ENCODE data around the gene RFX7. TPM values are rescaled to one million over a fixed set of nuclear protein-coding genes. Genes with fewer than 3 reads are reported as not detected.

Gene RFX7
- total RNA-seq, 2 experiments from 2014 or later = 22.5 to 23.6 TPM

DNA sequence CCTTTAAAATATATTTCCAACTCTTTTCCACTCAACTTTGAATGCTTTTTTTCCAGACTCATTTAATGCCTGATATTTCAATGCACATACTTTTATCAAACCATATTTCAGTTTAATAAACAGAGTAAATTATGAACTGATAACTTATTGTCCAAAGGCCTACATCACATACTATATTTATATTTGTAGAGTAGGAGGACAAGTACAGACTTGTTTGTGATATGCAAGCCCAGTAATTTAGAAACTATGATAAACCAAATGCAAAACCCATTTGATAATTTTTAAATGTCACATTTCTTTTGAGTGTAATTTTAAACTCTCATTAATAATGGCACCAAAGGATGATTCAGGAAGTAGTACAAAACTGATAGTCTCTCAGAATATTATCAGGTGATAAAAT is 3.3 kb downstream of the RFX7 start:
- H3K27ac ChIP-seq (ENCODE audit: low read depth in 1 of 2, low read length in 2 of 2) = no peak overlapping the region
- H3K4me3 ChIP-seq (ENCODE audit: low read length) = no peak overlapping the region
- Mint-ChIP-seq H3K27me3 (no peaks in the 10 kb centered on the region), H3K27ac (peak overlapping the region; percentile 48), H3K9me3 (no peaks in the 10 kb centered on the region), H3K4me3 (no peak overlapping the region), H3K4me1 (ENCODE audit: low read depth) (peaks cover 68% of the 10 kb centered on the region), H3K36me3 (ENCODE audit: low read depth) (peaks cover 39% of the 10 kb centered on the region)
- ChIA-PET POLR2A (no interaction called here), CTCF (interaction anchor here (0.6 kb wide), 1 partner anchor 572 kb away, joined by 4 read pairs; no protein-coding TSS in a partner anchor)
- DNase-seq (no peak), ATAC-seq (ENCODE audit: poor library complexity) (no peak)
- no peaks in the 10 kb centered on the region for H3K27me3 ChIP-seq (ENCODE audit: control insufficient read depth in 1 of 2, insufficient read depth in 2 of 2, low read length in 2 of 2)
- intact Hi-C loops (cut with DNase I, micrococcal nuclease) = loop anchor here (5.0 to 10.0 kb wide), 10 partner anchors 33 to 1464 kb away; partner anchors contain the start of genes DNAAF4 (in 1 of the 2), NEDD4 (in 1 of the 2), POLR2M (in 1 of the 2) and RSL24D1 (in 1 of the 2)
- peaks cover 18% of the 10 kb centered on the region for H3K4me1 ChIP-seq (ENCODE audit: insufficient read depth, low read length)
- TF ChIP-seq, protein P1, sequence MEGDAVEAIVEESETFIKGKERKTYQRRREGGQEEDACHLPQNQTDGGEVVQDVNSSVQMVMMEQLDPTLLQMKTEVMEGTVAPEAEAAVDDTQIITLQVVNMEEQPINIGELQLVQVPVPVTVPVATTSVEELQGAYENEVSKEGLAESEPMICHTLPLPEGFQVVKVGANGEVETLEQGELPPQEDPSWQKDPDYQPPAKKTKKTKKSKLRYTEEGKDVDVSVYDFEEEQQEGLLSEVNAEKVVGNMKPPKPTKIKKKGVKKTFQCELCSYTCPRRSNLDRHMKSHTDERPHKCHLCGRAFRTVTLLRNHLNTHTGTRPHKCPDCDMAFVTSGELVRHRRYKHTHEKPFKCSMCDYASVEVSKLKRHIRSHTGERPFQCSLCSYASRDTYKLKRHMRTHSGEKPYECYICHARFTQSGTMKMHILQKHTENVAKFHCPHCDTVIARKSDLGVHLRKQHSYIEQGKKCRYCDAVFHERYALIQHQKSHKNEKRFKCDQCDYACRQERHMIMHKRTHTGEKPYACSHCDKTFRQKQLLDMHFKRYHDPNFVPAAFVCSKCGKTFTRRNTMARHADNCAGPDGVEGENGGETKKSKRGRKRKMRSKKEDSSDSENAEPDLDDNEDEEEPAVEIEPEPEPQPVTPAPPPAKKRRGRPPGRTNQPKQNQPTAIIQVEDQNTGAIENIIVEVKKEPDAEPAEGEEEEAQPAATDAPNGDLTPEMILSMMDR (IDR thresholded peaks at IDR 0.05) = no peak
- H3K9me3 ChIP-seq (ENCODE audit: control insufficient read depth in 1 of 2, insufficient read depth in 1 of 2, low read length in 2 of 2) = no peaks in the 10 kb centered on the region
- no peaks in the 10 kb centered on the region for H3K36me3 ChIP-seq (ENCODE audit: insufficient read depth, low read length)

DNA sequence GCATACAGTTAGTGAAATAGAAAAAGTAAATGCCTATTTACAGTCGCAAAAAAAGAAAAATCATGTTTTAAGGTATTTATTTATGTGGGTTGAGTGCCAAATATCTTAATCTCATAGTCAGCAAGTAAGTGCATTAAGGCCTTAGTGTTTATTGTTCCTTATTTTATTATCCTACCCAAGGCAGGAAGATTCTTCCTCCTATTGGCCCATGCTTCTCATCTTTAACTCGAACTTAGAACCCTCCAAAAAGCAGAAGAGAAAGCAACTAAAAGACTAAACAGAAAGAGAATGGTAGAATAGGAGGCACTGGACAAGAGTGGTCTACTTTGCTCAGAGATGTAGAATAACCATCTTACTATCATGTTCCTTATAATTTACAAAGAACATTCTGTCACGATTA is 7.5 kb downstream of the RFX7 start:
- H3K4me1 ChIP-seq (ENCODE audit: insufficient read depth, low read length) = peaks cover 3% of the 10 kb centered on the region
- Mint-ChIP-seq H3K9me3 (peaks cover 13% of the 10 kb centered on the region), H3K27me3 (no peaks in the 10 kb centered on the region), H3K36me3 (ENCODE audit: low read depth) (peaks cover 77% of the 10 kb centered on the region), H3K4me3 (no peak overlapping the region), H3K4me1 (ENCODE audit: low read depth) (peaks cover 45% of the 10 kb centered on the region), H3K27ac (no peak overlapping the region)
- intact Hi-C loops (cut with DNase I, micrococcal nuclease) = no loop called here
- peaks cover 13 to 25% of the 10 kb centered on the region in 2 experiments for H3K9me3 ChIP-seq (ENCODE audit: control insufficient read depth in 1 of 2, insufficient read depth in 1 of 2, low read length in 2 of 2)
- no peak overlapping the region for H3K27ac ChIP-seq (ENCODE audit: low read depth in 1 of 2, low read length in 2 of 2)
- peaks cover 12% of the 10 kb centered on the region for H3K36me3 ChIP-seq (ENCODE audit: insufficient read depth, low read length)
- H3K4me3 ChIP-seq (ENCODE audit: low read length) = no peak overlapping the region
- ATAC-seq (ENCODE audit: poor library complexity) = no peak
- CTCF ChIA-PET = interaction anchor here (1.7 kb wide), 1 partner anchor 29 kb away, joined by 3 read pairs; no protein-coding TSS in a partner anchor
- no peaks in the 10 kb centered on the region for H3K27me3 ChIP-seq (ENCODE audit: control insufficient read depth in 1 of 2, insufficient read depth in 2 of 2, low read length in 2 of 2)
- TF ChIP-seq, protein P1 (IDR thresholded peaks at IDR 0.05) = no peak
- no peak for DNase-seq
- POLR2A ChIA-PET = no interaction called here

DNA sequence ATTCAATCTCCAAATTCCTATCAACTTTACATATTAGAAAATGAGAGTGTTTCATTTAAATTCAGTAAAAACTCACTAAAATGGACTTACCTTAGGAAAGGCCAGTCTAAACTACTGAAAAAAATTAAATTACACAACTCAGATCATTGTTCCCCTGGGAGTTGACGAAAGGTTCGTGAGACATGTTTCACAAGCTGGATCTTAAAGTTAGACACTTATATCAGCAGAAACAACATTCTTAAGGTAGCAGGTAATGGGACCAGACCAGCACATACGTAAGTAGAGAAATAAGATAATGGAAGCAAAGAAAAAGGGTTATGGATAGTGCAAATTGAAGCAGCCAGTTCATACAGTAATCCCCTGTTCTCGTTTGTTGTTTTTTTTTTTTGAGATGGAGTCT is 8.9 kb downstream of the RFX7 start:
- Histone ChIP-seq H3K9me3 (ENCODE audit: control insufficient read depth in 1 of 2, insufficient read depth in 1 of 2, low read length in 2 of 2) (peaks cover 17 to 36% of the 10 kb centered on the region in 2 experiments), H3K4me1 (ENCODE audit: insufficient read depth, low read length) (peaks cover 3% of the 10 kb centered on the region), H3K27ac (ENCODE audit: low read depth in 1 of 2, low read length in 2 of 2) (no peak overlapping the region), H3K27me3 (ENCODE audit: control insufficient read depth in 1 of 2, insufficient read depth in 2 of 2, low read length in 2 of 2) (no peaks in the 10 kb centered on the region), H3K36me3 (ENCODE audit: insufficient read depth, low read length) (peaks cover 12% of the 10 kb centered on the region), H3K4me3 (ENCODE audit: low read length) (no peak overlapping the region)
- Mint-ChIP-seq H3K9me3 (peaks cover 20% of the 10 kb centered on the region), H3K27me3 (no peaks in the 10 kb centered on the region), H3K36me3 (ENCODE audit: low read depth) (peaks cover 88% of the 10 kb centered on the region), H3K4me1 (ENCODE audit: low read depth) (peaks cover 37% of the 10 kb centered on the region), H3K27ac (no peak overlapping the region), H3K4me3 (peak overlapping the region; percentile 6)
- POLR2A ChIA-PET = no interaction called here
- DNase-seq = no peak
- TF ChIP-seq, protein P1 (IDR thresholded peaks at IDR 0.05) = no peak
- no peak for ATAC-seq (ENCODE audit: poor library complexity)
- CTCF ChIA-PET = no interaction called here
- intact Hi-C loops (cut with DNase I, micrococcal nuclease) = no loop called here
